H1 (cell line): Measurements from ENCODE around the gene EFCAB10. TPM values are rescaled to one million over a fixed set of nuclear protein-coding genes. Genes with fewer than 3 reads are reported as not detected.
A peak's percentile ranks its signal among the peaks of the same experiment; 100 is the strongest.

Experiments used
- CTCF ChIA-PET: fragments of 300-600 bp; sonication (Branson Sonifier 250); formaldehyde crosslinking; loops from one replicate; lab custom pipeline; 2021; ENCODE audit not compliant: partially characterized antibody; lab: Charles Lee
- POLR2A ChIA-PET: fragments of 300-600 bp; sonication (Branson Sonifier 250); formaldehyde crosslinking; loops from one replicate; lab custom pipeline; 2021; ENCODE audit warnings: inconsistent platforms; ENCODE audit not compliant: partially characterized antibody; lab: Charles Lee
- DNase-seq, 2 experiments: peaks; one replicate each; pipeline versions ENCODE4 v3.0.0 to v3.0.0-alpha.2; 2010 to 2022; ENCODE audit warnings: low spot score in 2 of 2, low read depth in 1 of 2, mixed read lengths in 1 of 2
- FAIRE-seq: peaks from 2 replicates; lab custom pipeline; 2011; peaks lifted over from hg19 to GRCh38; lab: Jason Lieb, UNC
- H2AFZ ChIP-seq: 2 replicates; pipeline ENCODE4 v1.8.1; 2012; ENCODE audit warnings: low read length, inconsistent platforms
- H2AK5ac ChIP-seq: 2 replicates; pipeline ENCODE4 v1.6.1; 2013; ENCODE audit warnings: low read depth, low read length
- H2BK120ac ChIP-seq: replicated peaks from 2 replicates; pipeline ENCODE3; 2013; ENCODE audit warnings: low read depth, low read length, inconsistent platforms
- H2BK12ac ChIP-seq: 2 replicates; pipeline ENCODE4 v1.6.1; 2013; ENCODE audit warnings: low read depth, low read length
- H2BK15ac ChIP-seq: 2 replicates; pipeline ENCODE4 v1.6.1; 2013; ENCODE audit warnings: low read length
- H2BK20ac ChIP-seq: 2 replicates; pipeline ENCODE4 v1.6.1; 2013; ENCODE audit warnings: low read length
- H2BK5ac ChIP-seq: 2 replicates; pipeline ENCODE4 v1.6.1; 2013; ENCODE audit warnings: low read depth, low read length
- H3K14ac ChIP-seq: 2 replicates; pipeline ENCODE4 v1.6.1; 2013; ENCODE audit warnings: inconsistent platforms; ENCODE audit not compliant: insufficient read length
- H3K18ac ChIP-seq: 2 replicates; pipeline ENCODE4 v1.6.1; 2013; ENCODE audit warnings: low read length; ENCODE audit errors: extremely low read depth
- H3K23ac ChIP-seq: 2 replicates; pipeline ENCODE4 v1.6.1; 2013; ENCODE audit warnings: inconsistent platforms; ENCODE audit not compliant: insufficient read length
- H3K23me2 ChIP-seq: 2 replicates; pipeline ENCODE4 v1.6.1; 2013; ENCODE audit warnings: low read depth, low read length
- H3K27ac ChIP-seq: 2 replicates; pipeline ENCODE4 v1.6.1; 2011; ENCODE audit warnings: low read depth, low read length, inconsistent platforms
- H3K27me3 ChIP-seq, 4 experiments: replicated peaks in 1 of 4; 1 replicate in 1 of 4; 2 replicates in 3 of 4; pipeline versions ENCODE4 v1.6.1 to v1.8.1; 2011 to 2013; ENCODE audit warnings: low read length in 3 of 4, mild to moderate bottlenecking in 3 of 4, inconsistent platforms in 2 of 4, mixed read lengths in 2 of 4, moderate library complexity in 1 of 4; ENCODE audit not compliant: control insufficient read depth in 3 of 4, insufficient read depth in 3 of 4; ENCODE audit errors: extremely low read depth in 1 of 4
- H3K36me3 ChIP-seq, 4 experiments: 2 replicates each; pipeline versions ENCODE4 v1.6.1 to v1.8.1; 2011 to 2013; ENCODE audit warnings: mild to moderate bottlenecking in 4 of 4, low read length in 3 of 4, moderate library complexity in 2 of 4, control low read depth in 1 of 4, inconsistent platforms in 1 of 4; ENCODE audit not compliant: insufficient read depth in 4 of 4, control insufficient read depth in 2 of 4
- H3K4ac ChIP-seq: replicated peaks from 2 replicates; pipeline ENCODE3; 2013; ENCODE audit warnings: low read length, low read depth, mixed read lengths, inconsistent platforms; ENCODE audit not compliant: insufficient read length
- H3K4me1 ChIP-seq, 4 experiments: replicated peaks in 1 of 4; 1 replicate in 1 of 4; 2 replicates in 3 of 4; pipeline versions ENCODE4 v1.6.1 to v1.8.1; 2011 to 2013; ENCODE audit warnings: low read length in 3 of 4, inconsistent platforms in 2 of 4, mixed read lengths in 1 of 4; ENCODE audit not compliant: insufficient read depth in 4 of 4, control insufficient read depth in 3 of 4
- H3K4me2 ChIP-seq, 2 experiments: 2 replicates each; pipeline versions ENCODE4 v1.6.1 to v1.8.1; 2011 to 2013; ENCODE audit warnings: low read depth in 2 of 2, low read length in 2 of 2, control low read depth in 1 of 2, inconsistent platforms in 1 of 2, mild to moderate bottlenecking in 1 of 2; ENCODE audit not compliant: insufficient read depth in 1 of 2
- H3K4me3 ChIP-seq, 4 experiments: fragments of 200-600, 300-600 bp in 1 of 4; sonication (generic), shearing (Covaris generic), sonication (Bioruptor Twin) in 1 of 4; 2 replicates each; pipeline versions ENCODE4 v1.5.1 to v1.8.1; 2011 to 2016; ENCODE audit warnings: low read length in 4 of 4, low read depth in 3 of 4, control low read depth in 2 of 4, inconsistent platforms in 2 of 4, mild to moderate bottlenecking in 2 of 4, mixed read lengths in 1 of 4, moderate library complexity in 1 of 4; ENCODE audit not compliant: insufficient read depth in 2 of 4; ENCODE audit errors: extremely low read depth in 1 of 4
- H3K56ac ChIP-seq: replicated peaks from 2 replicates; pipeline ENCODE3; 2013; ENCODE audit warnings: low read depth, mild to moderate bottlenecking, mixed read lengths, low read length, inconsistent platforms; ENCODE audit not compliant: insufficient read length
- H3K79me1 ChIP-seq: 2 replicates; pipeline ENCODE4 v1.6.1; 2013; ENCODE audit warnings: low read depth, low read length, control low read depth
- H3K79me2 ChIP-seq, 2 experiments: 2 replicates each; pipeline versions ENCODE4 v1.6.1 to v1.8.1; 2012 to 2013; ENCODE audit warnings: low read length in 2 of 2, mild to moderate bottlenecking in 2 of 2, inconsistent platforms in 1 of 2; ENCODE audit not compliant: insufficient read depth in 2 of 2, control insufficient read depth in 1 of 2
- H3K9ac ChIP-seq, 4 experiments: replicated peaks in 1 of 4; 1 replicate in 1 of 4; 2 replicates in 3 of 4; pipeline versions ENCODE4 v1.6.1 to v1.8.1; 2011 to 2013; ENCODE audit warnings: low read depth in 3 of 4, low read length in 3 of 4, control low read depth in 2 of 4, mild to moderate bottlenecking in 2 of 4, moderate library complexity in 2 of 4, inconsistent platforms in 1 of 4; ENCODE audit errors: extremely low read depth in 1 of 4
- H3K9me3 ChIP-seq, 2 experiments: 2 replicates each; pipeline versions ENCODE4 v1.6.1 to v1.8.1; 2012 to 2013; ENCODE audit warnings: mild to moderate bottlenecking in 2 of 2, moderate library complexity in 2 of 2, control low read depth in 1 of 2, inconsistent platforms in 1 of 2, low read depth in 1 of 2, low read length in 1 of 2, mixed read lengths in 1 of 2; ENCODE audit not compliant: insufficient read depth in 2 of 2
- H4K20me1 ChIP-seq, 2 experiments: replicated peaks in 1 of 2; 2 replicates each; pipeline versions ENCODE3 to v1.8.1; 2011 to 2013; ENCODE audit warnings: inconsistent platforms in 2 of 2, low read length in 2 of 2, mild to moderate bottlenecking in 1 of 2; ENCODE audit not compliant: insufficient read depth in 2 of 2, control insufficient read depth in 1 of 2
- H4K5ac ChIP-seq: 2 replicates; pipeline ENCODE4 v1.6.1; 2013; ENCODE audit warnings: low read length, low read depth, mixed read lengths, inconsistent platforms; ENCODE audit not compliant: insufficient read length
- H4K8ac ChIP-seq: 2 replicates; pipeline ENCODE4 v1.8.0; 2013; ENCODE audit warnings: mild to moderate bottlenecking, moderate library complexity, low read length, inconsistent platforms; ENCODE audit not compliant: insufficient read depth; ENCODE audit errors: extremely low read depth
- H4K91ac ChIP-seq: replicated peaks from 2 replicates; pipeline ENCODE3; 2013; ENCODE audit warnings: low read length, mixed read lengths, inconsistent platforms; ENCODE audit not compliant: insufficient read length
- E2F6 ChIP-seq: IDR thresholded peaks from 2 replicates; pipeline ENCODE4 v1.6.1; 2012; ENCODE audit warnings: inconsistent platforms
- WGBS, 2 experiments: shearing (Covaris generic) in 1 of 2; methylation state at CpG; one replicate each; pipeline versions ENCODE4 v1.1.6 to v1.1.7; 2013 to 2015; ENCODE audit warnings: low lambda C conversion rate in 2 of 2, mixed read lengths in 2 of 2, inconsistent platforms in 1 of 2, low coverage in 1 of 2, missing lambda C conversion rate in 1 of 2; ENCODE audit not compliant: insufficient replicate concordance in 2 of 2, insufficient coverage in 1 of 2, insufficient read length in 1 of 2; ENCODE audit errors: extremely low coverage in 1 of 2, missing lambda C conversion rate in 1 of 2; 5-methylcytosine and 5-hydroxymethylcytosine counted together
- polyA plus RNA-seq, 7 experiments: library from polyadenylated mRNA; depleted of rRNA in 3 of 7; stranded (reverse) in 5 of 7; unstranded in 2 of 7; fragments of >200 nt in 5 of 7; fragments of 200-250 nt in 2 of 7; gene quantifications; 1 replicate in 5 of 7; 2 replicates in 1 of 7; 4 replicates in 1 of 7; pipeline versions ENCODE4 v1.2.1 to v1.2.3, GENCODE V29; 2011 to 2013; ENCODE audit warnings: missing spikeins in 2 of 7, mixed read lengths in 2 of 7
- total RNA-seq: library from RNA; stranded (reverse); fragmentation: NEBNext Ultra II Directional; extraction: Animal tissue kit (Norgen Biotek cat#: 25700); gene quantifications from 2 replicates; pipeline ENCODE4 v1.2.1, GENCODE V29; 2021

Gene EFCAB10
- total and polyA plus RNA-seq, 2 of the 8 experiments (the other 6 are each of a cell fraction or from before 2014, with no cell fraction given), result 0.80 to 3.1 TPM

DNA sequence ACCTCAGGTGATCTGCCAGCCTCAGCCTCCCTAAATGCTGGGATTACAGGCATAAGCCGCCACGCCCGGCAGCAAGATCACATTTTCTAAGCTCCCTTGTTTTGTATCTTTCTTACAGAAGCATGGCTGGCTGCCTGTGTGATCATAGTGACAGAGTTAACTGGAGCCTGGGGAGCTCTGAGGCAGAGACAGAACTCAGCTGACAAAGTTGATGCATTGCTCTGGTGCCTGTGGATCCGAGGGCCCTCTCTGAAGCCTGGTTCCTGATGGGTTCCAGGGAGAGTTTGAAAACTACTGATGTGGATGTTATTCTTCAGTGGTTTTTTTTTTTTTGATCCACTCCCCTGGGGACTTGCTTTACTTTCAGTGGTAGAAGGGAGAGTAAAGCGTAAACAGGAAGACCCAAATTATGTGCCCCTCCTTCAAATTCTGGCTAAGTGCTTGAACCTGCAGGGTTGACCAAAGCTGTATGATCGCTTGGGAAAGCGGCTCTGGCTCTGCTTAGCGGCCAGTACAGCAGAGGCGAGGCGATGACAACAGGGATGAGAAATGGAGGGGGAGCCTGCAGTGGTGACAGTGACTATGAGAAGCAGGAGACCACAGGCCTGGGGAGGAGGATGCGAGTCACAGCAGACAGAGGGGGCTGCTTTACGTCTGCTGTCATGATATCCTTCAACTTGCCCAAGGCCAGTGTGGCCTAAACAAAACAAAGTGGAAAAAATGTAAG lies 6.8 kb upstream of the EFCAB10 start:
- Histone ChIP-seq H3K4ac (no peak overlapping the region), H3K23ac (no peak overlapping the region), H3K27me3 (no peaks in the 10 kb centered on the region), H3K4me2 (no peak overlapping the region), H2AK5ac (no peak overlapping the region), H3K56ac (no peak overlapping the region), H3K9me3 (peaks cover 3% of the 10 kb centered on the region in 2 experiments; a peak in 1 of 4 replicates), H2BK15ac (0 out of 2 replicates have a peak overlapping the region, but pooled peaks have one; percentile 72), H3K79me1 (no peaks in the 10 kb centered on the region), H2BK20ac (no peak overlapping the region), H3K36me3 (no peaks in the 10 kb centered on the region), H4K20me1 (no peaks in the 10 kb centered on the region), H3K9ac (no peak overlapping the region; a peak in 1 of 7 replicates), H3K18ac (no peak overlapping the region), H4K8ac (no peak overlapping the region), H2AFZ (no peak overlapping the region; the same call in 1 of the 2 replicates), H3K4me1 (no peaks in the 10 kb centered on the region), H4K5ac (no peak overlapping the region), H2BK120ac (no peak overlapping the region), H3K27ac (no peak overlapping the region; the same call in 1 of the 2 replicates), H2BK5ac (no peak overlapping the region; the same call in 1 of the 2 replicates), H3K14ac (no peak overlapping the region), H2BK12ac (no peak overlapping the region), H3K4me3 (no peak overlapping the region), H3K23me2 (no peaks in the 10 kb centered on the region), H4K91ac (no peak overlapping the region), H3K79me2 (no peaks in the 10 kb centered on the region)
- FAIRE-seq, result no peak
- DNase-seq, result no peak
- no peak for TF ChIP-seq E2F6
- ChIA-PET POLR2A (no interaction called here), CTCF (interaction anchor here (0.6 to 2.9 kb wide), 8 partner anchors 11 to 565 kb away, joined by 3 to 13 read pairs (median 4); partner anchors contain the start of gene RINT1)
- WGBS, 2 experiments, result 88% methylated on average over 12 of the region's 12 CpGs; no CpG with 5 or more reads in 1 of the 2 experiments
